Right lobe of liver (tissue), 6 donors: ENCODE data around the gene TXNDC15. TPM values are rescaled to one million over a fixed set of nuclear protein-coding genes. Genes with fewer than 3 reads are reported as not detected.

Experiments used
- ATAC-seq, 4 donors: fragments of 200-7000 bp; cut with Tn5 transposase; one replicate each; pipeline ENCODE4 v1.9.1; 2020; ENCODE audit warnings: mild to moderate bottlenecking in 4 of 4, moderate library complexity in 4 of 4
- DNase-seq, 3 donors: peaks; one replicate each; pipeline ENCODE4 v3.0.0-alpha.2; 2020
- H3K27ac ChIP-seq, 3 donors: fragments of 200-600 bp; one replicate each; pipeline ENCODE4 v1.8.0; 2022
- H3K27me3 ChIP-seq, 2 donors: fragments of 200-600 bp; one replicate each; pipeline ENCODE4 v1.8.0; 2022
- H3K36me3 ChIP-seq, 4 donors: fragments of 200-600 bp; sonication (generic) in 1 of 4; one replicate each; pipeline versions ENCODE4 v1.5.1 to v1.8.0; 2017 to 2022; ENCODE audit warnings: control low read depth in 1 of 4
- H3K4me1 ChIP-seq, 4 donors: fragments of 200-600 bp; sonication (generic) in 1 of 4; one replicate each; pipeline versions ENCODE4 v1.5.1 to v1.8.0; 2017 to 2022; ENCODE audit warnings: control low read depth in 1 of 4
- H3K4me3 ChIP-seq, 3 donors: fragments of 200-600 bp; one replicate each; pipeline ENCODE4 v1.8.0; 2022
- H3K9me3 ChIP-seq, 4 donors: fragments of 200-600 bp; sonication (generic) in 1 of 4; one replicate each; pipeline versions ENCODE4 v1.5.1 to v1.8.0; 2017 to 2022; ENCODE audit warnings: control low read depth in 1 of 4
- POLR2A ChIP-seq: fragments of 450-650 bp; IDR thresholded peaks from one replicate; pipeline ENCODE4 v1.6.1; 2017; ENCODE audit warnings: antibody characterized with exemption, mild to moderate bottlenecking
- WGBS: methylation state at CpG from one replicate; pipeline ENCODE4 v1.1.6; 2018; ENCODE audit warnings: low coverage, low lambda C conversion rate; ENCODE audit not compliant: insufficient coverage; ENCODE audit errors: missing lambda C conversion rate; 5-methylcytosine and 5-hydroxymethylcytosine counted together
- intact Hi-C, 2 donors: fragments of 100-400 bp; cut with DNase I; formaldehyde crosslinking; loops; one replicate each; pipeline versions ENCODE4 v1.11.2 to v1.14.1; 2022
- total RNA-seq, 6 experiments: library from RNA; depleted of rRNA in 2 of 6; stranded (reverse); fragments of >200 nt in 2 of 6; fragmentation: NEBNext Ultra II Directional in 3 of 6; extraction: Animal tissue kit (Norgen Biotek cat#: 25700) in 3 of 6; gene quantifications; one replicate each; pipeline versions ENCODE4 v1.1.0 to v1.2.4, GENCODE V29; 2016 to 2023
- TF ChIP-seq, protein P1 (sequence below), 4 donors: fragments of 200-600 bp in 3 of 4; fragments of 450-650 bp in 1 of 4; IDR thresholded peaks; one replicate each; pipeline versions ENCODE4 v1.5.1 to v1.8.0; 2016 to 2022; ENCODE audit warnings: antibody characterized with exemption in 4 of 4, mild to moderate bottlenecking in 2 of 4
- donor health status: DM: no; HTN: yes; CAD: no.
- donor health status: DM: no; HTN: no; CAD: no.
- donor health status: DM: no; HTN: no; CAD: no.
- donor health status: DM: no; HTN: yes; CAD: no.
- donor health status: DM: no; HTN: yes; CAD: no.

Gene TXNDC15
- total RNA-seq, 6 experiments from 2014 or later = 20.8 to 30.9 (median 28.2) TPM

DNA sequence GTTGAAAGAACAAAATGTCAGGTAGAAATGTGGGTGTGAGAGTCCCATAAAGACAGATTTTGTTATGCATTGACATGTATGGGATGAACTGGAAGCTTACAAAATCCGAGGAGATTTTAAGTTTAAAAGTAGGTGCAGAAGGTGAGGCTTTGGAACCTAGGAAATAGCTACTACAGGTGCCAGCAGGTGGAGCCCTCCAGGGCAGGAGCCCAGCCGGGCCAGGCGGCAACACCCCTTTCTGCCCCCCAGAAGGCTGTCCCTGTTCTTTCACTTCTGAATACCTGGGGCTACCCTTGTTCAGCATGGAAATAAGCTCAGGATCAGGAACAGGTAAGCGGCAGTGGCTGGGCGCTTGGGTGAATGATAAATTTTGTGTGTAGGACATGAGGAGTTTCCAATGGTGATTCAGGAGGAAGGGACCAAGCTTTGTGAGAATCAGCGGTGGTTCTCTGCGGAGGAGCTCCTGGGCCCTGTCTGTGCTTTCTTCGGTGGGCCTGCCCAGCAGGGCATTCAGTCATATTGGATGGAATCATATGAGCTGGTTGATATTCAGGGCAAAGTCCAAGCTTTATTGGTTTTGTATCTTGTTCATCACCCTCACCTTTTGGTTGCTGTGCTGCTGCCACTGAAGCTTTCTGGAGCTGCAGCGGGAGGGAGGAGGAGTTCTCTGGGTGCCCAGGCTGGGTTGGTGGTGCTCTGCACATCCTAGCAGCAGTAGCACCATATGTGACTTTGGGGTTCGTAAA is 43.1 kb downstream of the TXNDC15 start:
- TF ChIP-seq, protein P1, sequence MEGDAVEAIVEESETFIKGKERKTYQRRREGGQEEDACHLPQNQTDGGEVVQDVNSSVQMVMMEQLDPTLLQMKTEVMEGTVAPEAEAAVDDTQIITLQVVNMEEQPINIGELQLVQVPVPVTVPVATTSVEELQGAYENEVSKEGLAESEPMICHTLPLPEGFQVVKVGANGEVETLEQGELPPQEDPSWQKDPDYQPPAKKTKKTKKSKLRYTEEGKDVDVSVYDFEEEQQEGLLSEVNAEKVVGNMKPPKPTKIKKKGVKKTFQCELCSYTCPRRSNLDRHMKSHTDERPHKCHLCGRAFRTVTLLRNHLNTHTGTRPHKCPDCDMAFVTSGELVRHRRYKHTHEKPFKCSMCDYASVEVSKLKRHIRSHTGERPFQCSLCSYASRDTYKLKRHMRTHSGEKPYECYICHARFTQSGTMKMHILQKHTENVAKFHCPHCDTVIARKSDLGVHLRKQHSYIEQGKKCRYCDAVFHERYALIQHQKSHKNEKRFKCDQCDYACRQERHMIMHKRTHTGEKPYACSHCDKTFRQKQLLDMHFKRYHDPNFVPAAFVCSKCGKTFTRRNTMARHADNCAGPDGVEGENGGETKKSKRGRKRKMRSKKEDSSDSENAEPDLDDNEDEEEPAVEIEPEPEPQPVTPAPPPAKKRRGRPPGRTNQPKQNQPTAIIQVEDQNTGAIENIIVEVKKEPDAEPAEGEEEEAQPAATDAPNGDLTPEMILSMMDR (IDR thresholded peaks at IDR 0.05) = peak in 3 of 4 donors; percentile 34 to 50 (median 36)
- no peak for TF ChIP-seq POLR2A
- intact Hi-C loops = no loop called here
- DNase-seq = no peak
- Histone ChIP-seq H3K4me3 (no peak overlapping the region), H3K36me3 (peaks cover 0 to 15% (median 0%) of the 10 kb centered on the region in 4 donors), H3K27me3 (no peaks in the 10 kb centered on the region), H3K4me1 (peaks cover 0 to 14% (median 3%) of the 10 kb centered on the region in 4 donors), H3K27ac (no peak overlapping the region), H3K9me3 (no peaks in the 10 kb centered on the region)
- peak; percentile 35 to 58 (median 48) for ATAC-seq
- 79% methylated on average over 8 of the region's 10 CpGs for whole genome bisulfite sequencing

DNA sequence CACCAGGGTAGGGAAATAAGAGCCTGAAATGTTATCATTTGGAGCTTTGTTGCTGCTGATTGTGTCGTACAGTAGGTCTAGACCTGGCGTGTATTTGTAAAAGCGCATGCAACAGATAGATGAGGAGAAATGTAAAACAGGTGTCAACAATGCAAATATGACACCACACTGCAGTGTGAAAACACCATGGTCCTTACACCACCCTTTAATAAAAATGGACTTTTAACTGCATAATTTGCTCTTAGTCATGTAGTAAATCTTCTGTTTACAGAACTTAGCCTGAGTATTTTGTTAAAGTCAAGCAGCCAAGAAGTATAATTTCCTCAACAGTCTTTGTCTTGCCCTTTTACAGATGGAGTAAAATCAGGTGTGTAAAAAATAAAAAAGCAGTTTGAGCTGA is 44.7 kb downstream of the TXNDC15 start:
- H3K4me3 ChIP-seq = no peak overlapping the region
- ATAC-seq (no peak), DNase-seq (no peak)
- 100% methylated on average over 3 of the region's 3 CpGs for WGBS
- H3K27ac ChIP-seq = no peak overlapping the region
- intact Hi-C loops = no loop called here
- H3K27me3 ChIP-seq = no peaks in the 10 kb centered on the region
- TF ChIP-seq POLR2A = no peak
- TF ChIP-seq, protein P1 (IDR thresholded peaks at IDR 0.05) = no peak
- H3K9me3 ChIP-seq = no peaks in the 10 kb centered on the region
- peaks cover 0 to 15% (median 0%) of the 10 kb centered on the region in 4 donors for H3K36me3 ChIP-seq
- H3K4me1 ChIP-seq = peaks cover 0 to 14% (median 3%) of the 10 kb centered on the region in 4 donors

DNA sequence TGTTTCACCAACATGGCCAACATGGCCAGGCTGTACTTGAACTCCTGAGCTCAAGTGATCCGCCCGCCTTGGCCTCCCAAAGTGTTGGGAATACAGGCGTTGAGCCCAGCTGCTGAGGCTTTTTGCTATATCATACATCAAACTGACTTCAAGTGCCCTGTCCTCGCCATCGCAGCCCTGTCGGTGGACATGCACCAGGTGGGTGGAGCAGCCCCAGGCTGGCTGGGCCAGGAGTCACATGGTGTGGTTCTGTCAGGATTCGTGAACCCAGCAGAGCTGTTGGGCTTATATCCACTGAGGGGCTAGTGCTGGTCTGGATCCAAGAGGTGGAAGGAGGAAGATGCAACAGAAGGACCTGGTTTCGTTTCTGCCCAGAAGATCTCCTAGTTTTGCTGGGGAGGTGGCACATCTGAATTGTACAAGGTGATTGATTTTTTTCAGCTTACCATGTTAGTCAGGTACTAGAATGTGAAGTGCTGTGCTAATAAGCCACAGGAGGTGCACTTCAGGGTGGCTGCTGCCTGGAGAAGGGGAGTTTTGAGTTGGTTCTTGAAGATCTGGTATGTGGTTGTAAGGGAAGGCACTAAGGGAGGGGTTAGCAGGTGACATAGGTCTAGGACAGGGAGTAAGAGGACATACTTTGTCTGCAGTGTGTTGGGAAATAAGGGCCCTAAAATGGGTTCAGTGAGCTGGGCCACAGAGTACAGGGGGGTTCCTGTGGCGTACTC is 46.8 kb downstream of the TXNDC15 start:
- Histone ChIP-seq H3K27me3 (no peaks in the 10 kb centered on the region), H3K4me3 (no peak overlapping the region), H3K27ac (no peak overlapping the region), H3K36me3 (peaks cover 0 to 5% (median 0%) of the 10 kb centered on the region in 4 donors), H3K4me1 (peaks cover 0 to 14% (median 3%) of the 10 kb centered on the region in 4 donors), H3K9me3 (no peaks in the 10 kb centered on the region)
- no peak for ATAC-seq
- DNase-seq = no peak
- 100% methylated on average over 2 of the region's 9 CpGs for WGBS
- intact Hi-C loops = no loop called here
- TF ChIP-seq, protein P1 (IDR thresholded peaks at IDR 0.05) = no peak
- no peak for TF ChIP-seq POLR2A

DNA sequence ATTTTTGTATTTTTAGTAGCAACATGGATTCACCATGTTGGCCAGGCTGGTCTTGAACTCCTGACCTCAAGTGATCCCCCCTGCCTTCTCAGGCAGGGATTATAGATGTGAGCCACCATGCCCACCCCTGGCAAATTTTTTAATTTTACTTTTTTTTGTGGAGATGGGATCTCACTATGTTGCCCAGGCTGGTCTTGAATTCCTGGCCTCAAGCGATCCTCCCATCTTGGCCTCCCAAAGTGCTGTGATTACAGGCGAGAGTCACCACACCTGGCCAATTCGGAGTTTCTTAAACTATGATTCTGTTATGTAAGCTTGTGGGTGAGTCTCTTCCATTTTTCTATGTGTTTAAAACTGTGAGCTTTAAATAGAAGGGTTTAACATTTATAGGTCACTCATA is 58.3 kb downstream of the TXNDC15 start:
- ATAC-seq = no peak
- no peaks in the 10 kb centered on the region for H3K27me3 ChIP-seq
- H3K4me3 ChIP-seq = no peak overlapping the region
- 100% methylated on average over 3 of the region's 3 CpGs for WGBS
- H3K4me1 ChIP-seq = no peaks in the 10 kb centered on the region
- TF ChIP-seq, protein P1 (IDR thresholded peaks at IDR 0.05) = no peak
- TF ChIP-seq POLR2A = no peak
- H3K9me3 ChIP-seq = no peaks in the 10 kb centered on the region
- H3K27ac ChIP-seq = no peak overlapping the region
- DNase-seq = no peak
- intact Hi-C loops = no loop called here
- H3K36me3 ChIP-seq = peaks cover 0 to 6% (median 0%) of the 10 kb centered on the region in 4 donors
